ENCODE results near the gene SMYD3. TPM values are rescaled to one million over a fixed set of nuclear protein-coding genes. Genes with fewer than 3 reads are reported as not detected.

The SMYD3 gene
- total and polyA plus RNA-seq, 8 donors: 20.4 to 35.1 (median 24.3) TPM

DNA sequence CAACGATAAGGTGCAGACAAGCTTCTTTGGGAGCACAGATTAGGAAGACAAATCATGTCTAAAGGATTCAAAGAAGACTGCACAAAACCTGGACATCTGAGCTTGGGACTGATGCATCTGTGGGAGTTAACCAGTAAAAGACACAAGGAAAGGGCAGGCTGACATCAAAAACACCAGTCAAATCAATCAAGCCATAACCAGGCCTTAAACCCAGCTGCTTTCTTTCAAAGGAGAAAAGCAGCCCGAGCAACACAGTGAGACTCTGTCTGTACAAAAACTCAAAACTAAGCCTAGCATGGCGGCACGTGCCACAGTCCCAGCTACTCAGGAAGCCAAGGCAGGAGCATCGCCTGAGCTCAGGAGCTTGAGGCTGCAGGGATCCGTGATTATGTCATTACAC, 411.6 kb downstream of the SMYD3 start:
- Histone ChIP-seq H3K27ac (no peak overlapping the region), H3K9me3 (no peaks in the 10 kb centered on the region), H3K4me1 (no peaks in the 10 kb centered on the region), H3K27me3 (no peaks in the 10 kb centered on the region), H3K36me3 (no peaks in the 10 kb centered on the region), H3K4me3 (no peak overlapping the region)
- ATAC-seq (no peak), DNase-seq (no peak)
- intact Hi-C loops (cut with DNase I): no loop called here
- TF ChIP-seq, protein P1, sequence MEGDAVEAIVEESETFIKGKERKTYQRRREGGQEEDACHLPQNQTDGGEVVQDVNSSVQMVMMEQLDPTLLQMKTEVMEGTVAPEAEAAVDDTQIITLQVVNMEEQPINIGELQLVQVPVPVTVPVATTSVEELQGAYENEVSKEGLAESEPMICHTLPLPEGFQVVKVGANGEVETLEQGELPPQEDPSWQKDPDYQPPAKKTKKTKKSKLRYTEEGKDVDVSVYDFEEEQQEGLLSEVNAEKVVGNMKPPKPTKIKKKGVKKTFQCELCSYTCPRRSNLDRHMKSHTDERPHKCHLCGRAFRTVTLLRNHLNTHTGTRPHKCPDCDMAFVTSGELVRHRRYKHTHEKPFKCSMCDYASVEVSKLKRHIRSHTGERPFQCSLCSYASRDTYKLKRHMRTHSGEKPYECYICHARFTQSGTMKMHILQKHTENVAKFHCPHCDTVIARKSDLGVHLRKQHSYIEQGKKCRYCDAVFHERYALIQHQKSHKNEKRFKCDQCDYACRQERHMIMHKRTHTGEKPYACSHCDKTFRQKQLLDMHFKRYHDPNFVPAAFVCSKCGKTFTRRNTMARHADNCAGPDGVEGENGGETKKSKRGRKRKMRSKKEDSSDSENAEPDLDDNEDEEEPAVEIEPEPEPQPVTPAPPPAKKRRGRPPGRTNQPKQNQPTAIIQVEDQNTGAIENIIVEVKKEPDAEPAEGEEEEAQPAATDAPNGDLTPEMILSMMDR (IDR thresholded peaks at IDR 0.05): no peak

DNA sequence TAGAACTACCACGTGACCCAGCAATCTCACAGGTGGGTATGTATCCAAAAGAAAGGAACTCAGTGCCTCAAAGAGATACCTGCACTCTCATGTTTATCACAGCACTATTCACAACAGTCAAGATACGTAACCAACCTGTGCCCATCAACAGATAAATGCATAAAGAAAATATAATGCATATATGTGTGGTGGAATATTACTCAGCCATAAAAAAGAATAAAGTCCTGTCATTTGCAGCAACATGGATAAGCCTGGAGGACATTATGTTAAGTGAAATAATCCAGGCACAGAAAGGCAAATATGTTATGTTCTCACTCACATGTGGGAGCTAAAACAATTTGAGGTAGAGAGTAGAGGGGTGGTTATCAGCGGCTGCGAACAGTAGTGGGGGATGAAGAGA, 413.8 kb downstream of the SMYD3 start:
- Histone ChIP-seq H3K36me3 (no peaks in the 10 kb centered on the region), H3K4me3 (no peak overlapping the region), H3K9me3 (no peaks in the 10 kb centered on the region), H3K27me3 (no peaks in the 10 kb centered on the region), H3K4me1 (no peaks in the 10 kb centered on the region), H3K27ac (no peak overlapping the region)
- intact Hi-C loops (cut with DNase I): no loop called here
- ATAC-seq (no peak), DNase-seq (no peak)
- TF ChIP-seq, protein P1 (IDR thresholded peaks at IDR 0.05): no peak

DNA sequence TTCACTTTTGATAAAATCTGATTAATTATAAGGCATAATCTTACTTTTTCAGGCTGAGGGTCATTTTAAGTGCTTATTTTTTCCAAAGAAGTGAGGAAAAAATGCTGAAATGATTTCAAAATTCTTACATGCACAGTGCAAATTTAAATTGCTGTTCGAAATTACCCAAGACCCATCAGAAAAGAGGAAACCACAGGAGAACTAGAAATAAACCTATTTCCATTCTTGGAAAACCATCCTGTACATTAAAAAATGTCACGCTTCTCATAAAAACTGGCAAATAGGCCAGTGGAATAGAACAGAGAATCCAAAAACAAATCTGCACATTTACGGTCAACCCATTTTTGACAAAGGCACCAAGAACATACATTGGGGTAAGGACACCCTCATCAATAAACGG, 414.9 kb downstream of the SMYD3 start:
- Histone ChIP-seq H3K4me1 (no peaks in the 10 kb centered on the region), H3K9me3 (no peaks in the 10 kb centered on the region), H3K36me3 (no peaks in the 10 kb centered on the region), H3K4me3 (no peak overlapping the region), H3K27me3 (no peaks in the 10 kb centered on the region), H3K27ac (no peak overlapping the region)
- no peak for ATAC-seq
- TF ChIP-seq, protein P1 (IDR thresholded peaks at IDR 0.05): no peak
- no peak for DNase-seq
- intact Hi-C loops (cut with DNase I): no loop called here

DNA sequence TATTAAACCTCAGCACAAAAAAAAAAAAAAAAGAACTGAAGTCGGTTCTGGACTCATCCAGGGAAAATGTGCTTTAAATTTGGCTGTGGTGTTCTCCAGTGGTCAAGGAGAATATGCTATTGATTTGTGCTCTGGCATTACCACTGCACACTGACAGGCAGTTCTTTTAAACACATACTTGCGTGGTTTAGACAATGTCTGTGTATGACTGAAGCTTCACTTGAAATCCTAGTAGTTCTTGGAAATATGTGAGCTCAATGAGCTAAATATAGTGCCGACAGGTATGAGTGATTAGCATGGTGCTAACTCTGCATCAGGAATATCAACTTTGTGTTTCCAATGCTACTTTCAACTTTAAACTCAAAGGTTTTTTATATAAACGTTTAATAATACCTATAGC, 415.6 kb downstream of the SMYD3 start:
- DNase-seq (no peak), ATAC-seq (no peak)
- no peaks in the 10 kb centered on the region for H3K36me3 ChIP-seq
- H3K27ac ChIP-seq: no peak overlapping the region
- intact Hi-C loops (cut with DNase I): no loop called here
- TF ChIP-seq, protein P1 (IDR thresholded peaks at IDR 0.05): no peak
- H3K27me3 ChIP-seq: no peaks in the 10 kb centered on the region
- H3K4me1 ChIP-seq: no peaks in the 10 kb centered on the region
- H3K9me3 ChIP-seq: no peaks in the 10 kb centered on the region
- H3K4me3 ChIP-seq: no peak overlapping the region

DNA sequence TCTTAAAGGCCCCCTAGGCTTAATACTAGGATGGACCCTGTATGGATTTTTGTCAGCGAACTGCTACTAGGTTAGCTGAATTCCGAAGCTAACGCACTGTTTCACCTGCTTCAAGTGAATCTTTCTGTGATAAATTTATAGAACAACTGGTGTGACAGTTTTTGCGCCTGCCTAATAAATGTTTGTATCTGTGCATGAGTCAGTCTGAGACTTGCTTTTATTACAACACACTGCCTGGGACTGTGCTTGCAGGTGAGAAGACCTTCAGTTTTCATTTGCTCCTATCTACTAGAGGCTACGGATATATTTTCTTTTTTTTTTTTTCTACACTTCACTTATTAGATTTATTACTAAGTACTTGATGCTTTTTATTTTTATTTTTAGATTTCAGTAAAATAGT, 420.9 kb downstream of the SMYD3 start:
- no peak for DNase-seq
- H3K9me3 ChIP-seq: peaks cover 0 to 7% of the 10 kb centered on the region in 2 donors
- intact Hi-C loops (cut with DNase I): no loop called here
- H3K27me3 ChIP-seq: no peaks in the 10 kb centered on the region
- no peaks in the 10 kb centered on the region for H3K36me3 ChIP-seq
- no peak overlapping the region for H3K4me3 ChIP-seq
- no peak for ATAC-seq
- H3K4me1 ChIP-seq: no peaks in the 10 kb centered on the region
- H3K27ac ChIP-seq: no peak overlapping the region
- TF ChIP-seq, protein P1 (IDR thresholded peaks at IDR 0.05): no peak
